Pancreas (tissue), 10 donors: Measurements from ENCODE around the gene AUTS2. TPM values are rescaled to one million over a fixed set of nuclear protein-coding genes. Genes with fewer than 3 reads are reported as not detected.
A peak's percentile ranks its signal among the peaks of the same experiment; 100 is the strongest.

ENCODE experiments used
- ATAC-seq, 4 donors: fragments of 200-7000 bp; cut with Tn5 transposase; one replicate each; pipeline versions ENCODE4 v1.8.0 to v1.9.1; 2020; ENCODE audit warnings: mild to moderate bottlenecking in 4 of 4, moderate library complexity in 4 of 4
- DNase-seq, 6 donors: peaks; one replicate each; pipeline ENCODE4 v3.0.0-alpha.2; 2020
- FAIRE-seq: peaks from 2 replicates; lab custom pipeline; 2012; peaks lifted over from hg19 to GRCh38; lab: Jason Lieb, UNC
- H3K27ac ChIP-seq, 4 donors: fragments of 200-600 bp; sonication (generic); 1 replicate in 3 of 4; 2 replicates in 1 of 4; pipeline versions ENCODE4 v1.5.0 to v1.8.0; 2020
- H3K27me3 ChIP-seq, 4 donors: fragments of 200-600 bp; one replicate each; pipeline ENCODE4 v1.8.0; 2021
- H3K36me3 ChIP-seq, 3 donors: fragments of 200-600 bp; sonication (generic) in 1 of 3; one replicate each; pipeline versions ENCODE4 v1.5.0 to v1.8.0; 2020 to 2021
- H3K4me1 ChIP-seq, 3 donors: fragments of 200-600 bp; one replicate each; pipeline ENCODE4 v1.8.0; 2021
- H3K4me3 ChIP-seq, 4 donors: fragments of 200-600 bp; sonication (generic) in 2 of 4; one replicate each; pipeline versions ENCODE4 v1.5.0 to v1.8.0; 2020 to 2021
- H3K9me3 ChIP-seq, 4 donors: fragments of 200-600 bp; one replicate each; pipeline ENCODE4 v1.8.0; 2021
- CTCF ChIP-seq, 4 donors: fragments of 200-600 bp; sonication (generic) in 3 of 4; IDR thresholded peaks; one replicate each; pipeline versions ENCODE4 v1.5.0 to v1.8.0; 2021; ENCODE audit warnings: antibody characterized with exemption in 4 of 4
- WGBS, 2 donors: extraction: QIAGEN DNeasy Blood & Tissue Kit; methylation state at CpG; one replicate each; pipeline ENCODE4 v1.1.7; 2013; 5-methylcytosine and 5-hydroxymethylcytosine counted together
- intact Hi-C, 3 donors: fragments of 100-400 bp; cut with DNase I; formaldehyde crosslinking; loops; one replicate each; pipeline versions ENCODE4 v1.11.1 to v1.14.2; 2022
- polyA plus RNA-seq, 2 donors: library from polyadenylated mRNA; stranded (reverse); fragments of 200-250 nt; gene quantifications; one replicate each; pipeline ENCODE4 v1.2.3, GENCODE V29; 2013
- total RNA-seq, 6 donors: library from RNA; stranded (reverse); fragmentation: NEBNext Ultra II Directional in 4 of 6; extraction: Animal tissue kit (Norgen Biotek cat#: 25700) in 4 of 6; gene quantifications; one replicate each; pipeline versions ENCODE4 v1.2.1 to v1.2.4, GENCODE V29; 2021 to 2023
- donor health status: healthy with polysubstance abuse.
- donor health status: DM: no; HTN: no; CAD: no; lungs with moderate emphysema.
- donor health status: DM: no; HTN: no; CAD: no.
- donor health status: control.
- donor health status: control.
- donor health status: Bipolar disorder and iron deficiency.
- donor health status: DM: yes; HTN: yes; CAD: no.
- donor health status: DM: no; HTN: no; CAD: no.
- donor health status: DM: no; HTN: no; CAD: no.
- donor health status: DM: yes; HTN: yes; CAD: no.

AUTS2 gene
- total and polyA plus RNA-seq, 8 donors = 5.8 to 16.8 (median 9.9) TPM

GRCh38 chr7:69690329-69690728 lies 92.1 kb downstream of the AUTS2 start:
- Histone ChIP-seq H3K27ac (no peak overlapping the region), H3K27me3 (no peaks in the 10 kb centered on the region), H3K9me3 (no peaks in the 10 kb centered on the region), H3K36me3 (no peaks in the 10 kb centered on the region), H3K4me1 (peaks cover 0 to 2% (median 0%) of the 10 kb centered on the region in 3 donors), H3K4me3 (no peak overlapping the region)
- DNase-seq (peak in 1 of 6 donors; percentile 50), FAIRE-seq (no peak), ATAC-seq (no peak)
- TF ChIP-seq CTCF (IDR thresholded peaks at IDR 0.05) = no peak
- WGBS, 2 donors = 93 to 97% methylated on average over 6 of the region's 6 CpGs
- intact Hi-C loops = no loop called here

DNA sequence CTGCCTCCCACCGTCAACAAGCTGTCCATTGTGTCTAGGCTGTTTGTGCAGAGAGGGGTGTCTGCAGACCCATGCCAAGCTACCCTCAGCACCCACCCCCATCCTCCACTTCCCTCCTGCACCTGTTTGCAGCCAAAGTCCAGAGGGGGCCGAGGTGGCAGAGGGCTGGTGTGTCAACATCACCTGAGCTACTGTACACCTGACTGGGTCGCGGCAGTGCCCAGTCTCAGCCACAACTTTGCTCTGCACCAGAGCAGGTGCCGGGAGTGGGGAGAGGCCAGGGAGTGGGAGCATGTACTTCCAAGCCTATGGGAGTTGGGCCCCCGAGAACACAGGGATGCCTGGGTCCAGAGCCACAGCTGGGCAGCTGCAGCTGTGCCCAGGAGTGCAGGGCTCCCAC lies 93.1 kb downstream of the AUTS2 start:
- intact Hi-C loops = no loop called here
- Histone ChIP-seq H3K36me3 (no peaks in the 10 kb centered on the region), H3K9me3 (no peaks in the 10 kb centered on the region), H3K4me1 (no peaks in the 10 kb centered on the region), H3K27me3 (no peaks in the 10 kb centered on the region), H3K27ac (no peak overlapping the region), H3K4me3 (no peak overlapping the region)
- TF ChIP-seq CTCF (IDR thresholded peaks at IDR 0.05) = no peak
- WGBS, 2 donors = 83 to 87% methylated on average over 6 of the region's 6 CpGs
- FAIRE-seq = no peak
- DNase-seq = peak in 1 of 6 donors; percentile 55
- no peak for ATAC-seq

GRCh38 chr7:69691734-69692133 lies 93.5 kb downstream of the AUTS2 start:
- intact Hi-C loops = no loop called here
- FAIRE-seq (no peak), DNase-seq (no peak), ATAC-seq (no peak)
- no peak for TF ChIP-seq CTCF (IDR thresholded peaks at IDR 0.05)
- Histone ChIP-seq H3K9me3 (no peaks in the 10 kb centered on the region), H3K27ac (no peak overlapping the region), H3K27me3 (no peaks in the 10 kb centered on the region), H3K4me1 (no peaks in the 10 kb centered on the region), H3K4me3 (no peak overlapping the region), H3K36me3 (no peaks in the 10 kb centered on the region)
- WGBS, 2 donors = 66 to 71% methylated on average over 4 of the region's 4 CpGs

DNA sequence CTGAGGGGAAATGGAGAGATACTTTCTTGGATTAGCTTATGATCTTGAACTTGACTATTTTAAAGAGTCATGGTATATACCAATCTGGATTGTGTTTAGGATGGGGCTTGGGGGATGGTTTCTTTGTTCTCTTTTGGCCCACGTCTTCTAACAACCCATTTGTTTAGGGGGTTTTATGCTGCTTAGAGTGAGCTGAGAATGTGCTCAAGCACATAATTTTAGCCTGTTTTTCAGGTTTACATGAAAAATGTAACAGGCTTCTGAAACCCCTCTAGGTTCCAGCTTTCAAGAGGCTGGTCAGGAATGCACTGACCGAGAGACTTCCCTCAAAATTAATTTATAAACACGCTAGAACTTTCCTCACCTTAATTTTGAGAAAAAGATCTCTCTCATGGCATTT lies 94.3 kb downstream of the AUTS2 start:
- Histone ChIP-seq H3K4me1 (no peaks in the 10 kb centered on the region), H3K36me3 (no peaks in the 10 kb centered on the region), H3K27ac (no peak overlapping the region), H3K4me3 (no peak overlapping the region), H3K27me3 (no peaks in the 10 kb centered on the region), H3K9me3 (no peaks in the 10 kb centered on the region)
- 80 to 86% methylated on average over 3 of the region's 3 CpGs for WGBS, 2 donors
- ATAC-seq (no peak), FAIRE-seq (no peak), DNase-seq (no peak)
- intact Hi-C loops = no loop called here
- no peak for TF ChIP-seq CTCF (IDR thresholded peaks at IDR 0.05)

DNA sequence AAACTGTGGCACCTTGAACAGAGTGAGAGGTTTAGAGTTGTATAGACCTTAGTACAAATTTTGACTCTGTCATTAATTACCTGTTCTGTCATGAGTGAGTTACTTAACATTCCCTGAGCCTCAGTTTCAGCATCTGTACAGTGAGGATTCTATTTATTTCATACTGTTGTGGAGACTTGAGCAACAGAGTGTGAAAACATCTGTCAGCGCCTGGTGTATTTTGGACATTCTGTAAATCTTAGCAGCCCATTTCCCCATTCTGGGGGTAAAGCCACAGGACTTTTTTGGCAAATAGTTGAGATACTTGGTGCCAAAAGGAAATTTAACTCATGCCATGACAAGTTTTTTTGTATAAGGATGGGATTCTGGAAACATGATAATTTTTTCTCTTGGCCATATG lies 94.8 kb downstream of the AUTS2 start:
- FAIRE-seq = no peak
- no peak overlapping the region for H3K4me3 ChIP-seq

More for the DNA sequence above, 94.8 kb downstream of the AUTS2 start:
- intact Hi-C loops = no loop called here
- Histone ChIP-seq H3K27me3 (no peaks in the 10 kb centered on the region), H3K27ac (no peak overlapping the region), H3K4me1 (no peaks in the 10 kb centered on the region), H3K9me3 (no peaks in the 10 kb centered on the region), H3K36me3 (no peaks in the 10 kb centered on the region)
- ATAC-seq = no peak
- DNase-seq = no peak
- 89 to 97% methylated on average over 1 of the region's 1 CpG for WGBS, 2 donors
- TF ChIP-seq CTCF (IDR thresholded peaks at IDR 0.05) = no peak
